ENCODE results near the gene NELFB. TPM values are rescaled to one million over a fixed set of nuclear protein-coding genes. Genes with fewer than 3 reads are reported as not detected.

Gene NELFB
- total RNA-seq (2021): 71.4 and 71.7 TPM in 2 replicates
- long read RNA-seq, transcript NELFB-201 (13 exons, 2,698 nt): major isoform, 8 of 34 reads
- long read RNA-seq, partial matches to known transcripts: 18 of 34 reads
- long read RNA-seq, other reads (novel, unspliced or antisense): 8 of 34 reads

- Histone ChIP-seq H3K23me2 (ENCODE audit: insufficient read length, low read depth, low read length, poor library complexity, severe bottlenecking) (peaks cover 14% of the 10 kb centered on the region), H3T11ph (ENCODE audit: low read length) (no peak within 1 kb of the TSS), H2AK5ac (ENCODE audit: insufficient read length, low read length) (no peak within 1 kb of the TSS), H3K79me1 (ENCODE audit: insufficient read depth, low read depth, low read length, poor library complexity, severe bottlenecking) (peaks cover 5% of the 10 kb centered on the region), H2BK5ac (ENCODE audit: insufficient read length, low read length) (no peak within 1 kb of the TSS), H4K8ac (replicated peaks; ENCODE audit: insufficient read length, low read depth, low read length) (no peak within 1 kb of the TSS), H3K4me1 (ENCODE audit: insufficient read depth, low read length) (no peaks in the 10 kb centered on the region), H3K4me2 (ENCODE audit: insufficient read depth, insufficient read length, low read length) (peak within 1 kb of the TSS; percentile 68), H2BK12ac (ENCODE audit: insufficient read length, low read depth, low read length) (no peak within 1 kb of the TSS), H3K4ac (ENCODE audit: low read depth, low read length) (no peak within 1 kb of the TSS), H3K9me3 (ENCODE audit: control insufficient read depth, low read depth, low read length) (no peaks in the 10 kb centered on the region), H3K27ac (ENCODE audit: insufficient read length, low read depth, low read length) (no peak within 1 kb of the TSS), H3K9ac (ENCODE audit: extremely low read depth, insufficient read length, low read length) (peak within 1 kb of the TSS; percentile 43), H3K14ac (ENCODE audit: insufficient read depth, low read length) (peak within 1 kb of the TSS; percentile 26), H2AFZ (ENCODE audit: low read length) (no peak within 1 kb of the TSS), H3K23ac (ENCODE audit: insufficient read length, low read depth, low read length) (no peak within 1 kb of the TSS), H4K20me1 (ENCODE audit: control insufficient read depth, insufficient read depth, insufficient read length) (no peaks in the 10 kb centered on the region), H2BK20ac (ENCODE audit: low read depth, low read length, poor library complexity, severe bottlenecking) (no peak within 1 kb of the TSS), H3K79me2 (ENCODE audit: insufficient read depth, low read length) (peaks cover 6% of the 10 kb centered on the region; the same call in 1 of the 2 replicates), H3K56ac (ENCODE audit: insufficient read length, low read depth, low read length) (no peak within 1 kb of the TSS), H4K91ac (ENCODE audit: insufficient read length, low read depth, low read length) (no peak within 1 kb of the TSS), H4K5ac (ENCODE audit: insufficient read length, low read depth, low read length) (no peak within 1 kb of the TSS), H3K18ac (ENCODE audit: insufficient read length, low read depth, low read length) (no peak within 1 kb of the TSS), H2BK120ac (ENCODE audit: low read depth, low read length, poor library complexity, severe bottlenecking) (no peak within 1 kb of the TSS), H3K27me3 (ENCODE audit: insufficient read depth, low read length) (no peaks in the 10 kb centered on the region), H2BK15ac (ENCODE audit: low read depth, low read length) (no peak within 1 kb of the TSS)
- Mint-ChIP-seq H3K9me3 (no peaks in the 10 kb centered on the region; a peak in 1 of 5 replicates), H3K36me3 (ENCODE audit: insufficient read depth in 1 of 3, low read depth in 3 of 3) (peaks cover 16 to 27% (median 25%) of the 10 kb centered on the region in 3 experiments; a peak in 6 of 7 replicates), H3K4me3 (peak within 1 kb of the TSS; percentile 84 to 91), H3K4me1 (peaks cover 8 to 19% of the 10 kb centered on the region in 2 experiments), H3K27ac (peak within 1 kb of the TSS in 1 of 3 experiments; percentile 18; a peak in 3 of 7 replicates), H3K27me3 (ENCODE audit: low read depth) (peaks cover 4% of the 10 kb centered on the region)
- DNase-seq: peak; percentile 90
- TF ChIP-seq CTCF (conservative IDR thresholded peaks at IDR 0.05): no peak
- WGBS (ENCODE audit: extremely low coverage, insufficient read length, low lambda C conversion rate): no CpG with 5 or more reads among the region's 105 CpGs
These were observed at the start of gene NELFB for GRCh38 chr9:137254624-137255447. TSS of gene NELFB (plus strand) at chr9:137255327.

Data from H9 (cell line).